Measurements from ENCODE around the gene PVRIG. TPM values are rescaled to one million over a fixed set of nuclear protein-coding genes. Genes with fewer than 3 reads are reported as not detected.

The PVRIG gene
- 0.19 TPM in 1 of 2 replicates, not detected in the other for total RNA-seq

DNA sequence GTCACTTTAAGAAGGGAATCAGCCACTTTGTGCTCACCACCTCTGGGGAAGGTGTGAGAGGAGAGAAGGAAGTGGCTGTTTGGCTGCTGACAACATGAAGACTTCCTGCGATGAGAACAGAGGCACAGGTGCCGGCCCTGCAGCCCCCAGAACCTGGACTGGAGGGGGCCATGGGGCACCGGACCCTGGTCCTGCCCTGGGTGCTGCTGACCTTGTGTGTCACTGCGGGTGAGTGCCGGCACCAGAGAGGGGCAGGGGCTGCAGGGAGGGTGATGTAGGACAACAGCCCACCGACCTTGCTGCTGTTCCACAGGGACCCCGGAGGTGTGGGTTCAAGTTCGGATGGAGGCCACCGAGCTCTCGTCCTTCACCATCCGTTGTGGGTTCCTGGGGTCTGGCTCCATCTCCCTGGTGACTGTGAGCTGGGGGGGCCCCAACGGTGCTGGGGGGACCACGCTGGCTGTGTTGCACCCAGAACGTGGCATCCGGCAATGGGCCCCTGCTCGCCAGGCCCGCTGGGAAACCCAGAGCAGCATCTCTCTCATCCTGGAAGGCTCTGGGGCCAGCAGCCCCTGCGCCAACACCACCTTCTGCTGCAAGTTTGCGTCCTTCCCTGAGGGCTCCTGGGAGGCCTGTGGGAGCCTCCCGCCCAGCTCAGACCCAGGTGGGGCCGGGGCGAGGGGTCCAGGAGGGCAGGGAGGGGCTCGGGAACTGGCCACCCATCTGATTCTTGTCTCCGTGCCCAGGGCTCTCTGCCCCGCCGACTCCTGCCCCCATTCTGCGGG, at the start of gene PVRIG:
PVRIG (plus strand) TSS at position 149 of the 785 bp plus-strand sequence; CDS start at position 171, 22 bp downstream.

DNA sequence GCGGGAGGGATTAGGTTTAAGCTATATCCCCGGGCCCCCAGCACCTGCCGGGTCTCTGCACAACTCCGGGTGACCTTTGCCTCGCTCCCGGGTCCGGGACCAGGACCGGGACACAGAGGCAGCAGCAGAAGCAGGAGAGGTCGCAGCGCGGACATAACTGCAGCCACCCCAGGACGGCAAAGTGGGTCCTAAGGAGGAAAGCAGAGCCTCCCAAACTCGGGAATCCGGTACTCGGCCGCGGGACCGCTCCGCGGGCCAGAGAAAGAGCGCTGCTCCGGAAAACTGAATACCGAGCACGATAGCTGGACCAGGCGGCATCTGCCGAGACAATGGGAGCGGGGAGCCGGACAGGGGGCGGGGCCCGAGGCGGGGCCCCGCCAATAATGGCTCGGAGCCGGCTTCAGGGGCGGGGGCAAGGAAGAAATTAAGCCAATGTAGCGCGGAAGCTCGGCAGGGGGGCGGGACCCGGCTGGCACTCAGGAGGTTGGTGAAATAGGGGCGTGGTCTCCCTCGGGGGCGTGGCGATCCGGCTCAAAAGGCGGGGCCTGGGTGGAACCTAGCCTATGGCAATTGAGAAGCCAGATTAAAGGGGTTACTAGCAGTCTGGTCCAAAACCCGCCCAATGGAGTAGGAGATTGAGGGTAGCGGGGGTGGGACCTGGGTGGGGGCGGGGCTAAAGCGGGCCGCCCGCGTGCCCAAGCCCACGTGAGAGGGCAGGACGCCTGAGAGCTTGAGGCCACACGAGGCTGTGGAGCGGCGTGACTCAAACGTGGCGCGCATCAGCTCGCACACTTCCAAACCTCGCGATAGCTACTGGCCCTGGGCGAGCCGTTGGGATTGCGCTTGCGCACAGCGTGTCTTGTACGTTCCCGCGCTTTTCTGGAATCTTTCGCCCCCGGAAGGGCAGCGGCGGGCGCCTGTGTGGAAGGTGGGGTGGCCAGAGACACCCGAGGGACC, 42.4 kb upstream of the PVRIG start, which contains the start of the genes GPC2 and STAG3:
GPC2 (minus strand) TSS at position 337 of the 957 bp plus-strand sequence; CDS start at position 155, 182 bp downstream.
STAG3 (plus strand) TSS at position 874 of the 957 bp plus-strand sequence. CDS start 2,639 bp downstream, outside the sequence.

Other genes with a start within 250 kb of the PVRIG start
- gene AZGP1, start 243.9 kb upstream of the PVRIG start, total RNA-seq, result not detected in 2 replicates
- 35.3 and 49.3 TPM in 2 replicates for gene ZKSCAN1, start 204.4 kb upstream of the PVRIG start, total RNA-seq
- 7.9 and 11.8 TPM in 2 replicates for gene ZSCAN21, start 170.2 kb upstream of the PVRIG start, total RNA-seq
- gene ZNF3, start 138.2 kb upstream of the PVRIG start, total RNA-seq, result 17.4 and 20.0 TPM in 2 replicates
- 41.7 and 150 TPM in 2 replicates for gene COPS6, start 131.0 kb upstream of the PVRIG start, total RNA-seq
- 20.0 and 148 TPM in 2 replicates for gene MCM7, start 118.6 kb upstream of the PVRIG start, total RNA-seq
- gene AP4M1, start 118.3 kb upstream of the PVRIG start, total RNA-seq, result 16.5 and 22.0 TPM in 2 replicates
- 33.0 and 51.6 TPM in 2 replicates for gene TAF6, start 100.6 kb upstream of the PVRIG start, total RNA-seq
- 39.9 and 57.2 TPM in 2 replicates for gene CNPY4, start 100.3 kb upstream of the PVRIG start, total RNA-seq
- gene MBLAC1, start 93.0 kb upstream of the PVRIG start, total RNA-seq, result 2.5 and 4.2 TPM in 2 replicates
- gene LAMTOR4, start 71.0 kb upstream of the PVRIG start, total RNA-seq, result 71.7 and 78.1 TPM in 2 replicates
- gene TRAPPC14, start 61.2 kb upstream of the PVRIG start, total RNA-seq, result 2.8 and 6.9 TPM in 2 replicates
- gene GAL3ST4, start 51.3 kb upstream of the PVRIG start, total RNA-seq, result 1.5 and 3.1 TPM in 2 replicates
- 2.1 and 3.1 TPM in 2 replicates for gene GPC2, start 42.6 kb upstream of the PVRIG start, total RNA-seq
- 1.1 and 4.8 TPM in 2 replicates for gene STAG3, start 42.0 kb upstream of the PVRIG start, total RNA-seq
- not detected in 2 replicates for gene SPDYE3, start 87.8 kb downstream of the PVRIG start, total RNA-seq
- gene PILRB, start 138.2 kb downstream of the PVRIG start, total RNA-seq, result 5.8 and 6.2 TPM in 2 replicates
- under 0.01 and 0.28 TPM in 2 replicates for gene PILRA, start 153.5 kb downstream of the PVRIG start, total RNA-seq
- gene ZCWPW1, start 208.8 kb downstream of the PVRIG start, total RNA-seq, result 1.7 and 1.9 TPM in 2 replicates
- gene MEPCE, start 209.9 kb downstream of the PVRIG start, total RNA-seq, result 16.3 and 26.6 TPM in 2 replicates
- 19.2 and 30.3 TPM in 2 replicates for gene PPP1R35, start 216.5 kb downstream of the PVRIG start, total RNA-seq
- 0.19 and 1.7 TPM in 2 replicates for gene SPACDR, start 244.3 kb downstream of the PVRIG start, total RNA-seq